NCI-H82 (cell line): Measurements from ENCODE around the gene STRN3.
"Not testable (repeated sequence)": the region's sequence is repeated elsewhere in the genome, so short reads cannot be mapped to it uniquely, and the experiment has no call there.

ENCODE experiments used
- DNase-seq: peaks from one replicate; lab custom pipeline; 2025; lab: John Stamatoyannopoulos, UW

STRN3 gene

DNA sequence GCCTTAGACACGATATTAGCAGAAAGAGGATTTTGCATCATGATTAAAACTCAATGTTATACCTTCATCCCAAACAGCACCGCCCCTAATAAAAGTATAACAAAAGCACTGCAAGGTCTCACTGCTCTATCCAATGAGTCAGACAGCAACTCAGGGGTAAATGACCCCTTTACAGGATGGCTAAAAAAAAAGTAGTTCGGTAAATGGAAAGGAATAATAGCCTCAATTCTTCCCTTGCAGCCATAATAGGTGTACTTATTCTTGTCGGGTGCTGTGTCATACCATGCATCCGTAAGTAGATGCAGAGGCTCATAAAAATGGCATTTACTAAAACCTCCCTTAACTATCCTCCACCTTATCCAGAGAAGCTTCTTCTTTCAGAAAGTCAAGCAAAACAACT is 54.6 kb downstream of the STRN3 start:
- DNase-seq = no peak

DNA sequence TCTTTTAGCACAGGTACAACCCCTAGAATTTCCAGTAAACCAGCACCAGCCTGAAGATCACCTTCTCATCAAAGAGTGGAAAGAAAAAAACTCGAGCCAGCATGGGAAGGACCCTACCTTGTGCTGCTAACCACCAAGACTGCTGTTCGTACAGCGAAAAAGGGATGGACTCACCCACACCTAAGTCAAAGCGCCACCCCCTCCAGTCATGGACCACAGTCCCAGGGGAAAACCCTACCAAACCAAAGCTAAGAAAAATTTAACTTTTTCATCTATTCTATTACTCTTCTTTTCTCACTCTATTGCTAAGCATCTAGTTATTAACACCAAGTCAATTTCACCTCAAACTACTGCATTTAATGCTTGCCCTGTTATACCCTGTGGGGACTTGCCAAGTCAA is 56.4 kb downstream of the STRN3 start:
- DNase-seq = not testable (repeated sequence)

DNA sequence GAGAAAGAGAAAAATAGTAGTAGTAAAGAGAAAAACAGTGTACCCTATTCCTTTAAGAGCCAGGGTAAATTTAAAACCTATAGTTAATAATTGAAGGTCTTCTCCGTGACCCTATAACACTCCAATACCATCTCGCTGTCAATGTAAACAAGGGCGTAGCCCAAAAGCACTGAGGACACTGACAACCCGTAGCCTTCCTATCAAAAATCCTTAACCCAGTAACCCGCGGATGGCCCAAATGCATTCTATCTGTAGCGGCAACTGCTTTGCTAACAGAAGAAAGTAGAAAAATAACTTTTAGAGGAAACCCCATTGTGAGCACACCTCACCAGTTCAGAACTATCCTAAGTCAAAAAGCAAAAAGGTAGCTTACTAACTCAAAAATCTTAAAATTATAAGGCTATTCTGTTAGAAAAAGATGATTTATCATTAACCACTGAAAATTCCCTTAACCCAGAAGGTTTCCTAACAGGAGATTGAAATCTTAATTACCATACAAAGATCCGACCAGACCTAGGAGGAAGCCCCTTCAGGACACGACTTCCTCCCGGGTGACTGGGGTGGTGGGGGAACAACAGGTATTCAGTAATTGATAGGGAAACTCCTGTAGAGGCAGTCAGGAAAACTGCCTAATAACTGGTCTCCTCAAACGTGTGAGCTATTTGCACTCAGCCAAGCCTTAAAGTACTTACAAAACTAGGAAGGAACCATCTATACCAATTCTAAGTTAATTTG is 58.6 kb downstream of the STRN3 start:
- not testable (repeated sequence) for DNase-seq

DNA sequence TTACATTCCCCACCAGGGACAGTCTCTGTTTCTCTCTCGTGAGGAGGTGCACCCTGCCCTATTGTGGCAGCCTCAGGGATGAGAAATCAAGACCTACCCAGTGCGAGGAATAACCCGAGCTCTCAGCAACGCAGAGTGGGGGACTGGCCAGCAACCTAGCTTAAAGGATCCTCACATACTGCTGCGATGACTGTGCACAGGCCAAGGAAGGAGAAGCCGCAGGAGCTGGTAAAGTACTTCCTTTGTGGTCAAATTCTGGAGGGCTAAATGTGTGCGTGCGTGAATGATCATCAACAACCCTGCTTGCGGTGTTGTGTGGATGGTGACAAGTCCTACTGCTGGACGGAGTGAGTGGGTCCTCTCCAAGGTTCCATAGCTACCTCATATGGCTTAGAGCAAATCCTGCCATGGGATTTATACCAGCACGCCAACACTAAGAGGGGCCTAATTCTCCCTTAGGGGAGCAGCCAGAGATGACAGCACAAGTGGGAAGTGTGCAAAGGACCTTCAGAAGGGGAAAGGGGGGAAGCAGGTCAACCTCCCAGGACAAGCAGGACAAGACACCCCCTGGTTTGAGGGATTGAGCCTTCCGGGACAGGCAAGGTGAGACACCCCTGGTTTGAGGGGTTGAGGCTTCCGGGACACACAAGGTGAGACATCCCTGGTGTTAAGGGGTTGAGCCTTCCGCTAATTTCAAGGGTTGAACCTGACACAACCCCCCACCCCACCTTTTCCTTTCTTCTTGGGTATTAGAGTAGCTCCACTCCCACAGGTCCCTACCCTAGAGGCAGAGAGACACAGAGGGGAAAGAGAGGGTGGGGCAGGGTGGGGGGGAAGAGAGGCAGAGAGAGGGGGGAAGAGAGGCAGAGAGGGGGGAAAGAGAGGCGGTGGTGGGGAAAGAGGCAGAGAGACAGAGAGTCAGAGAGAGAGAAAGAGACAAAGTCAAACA is 59.5 kb downstream of the STRN3 start:
- no peak for DNase-seq

DNA sequence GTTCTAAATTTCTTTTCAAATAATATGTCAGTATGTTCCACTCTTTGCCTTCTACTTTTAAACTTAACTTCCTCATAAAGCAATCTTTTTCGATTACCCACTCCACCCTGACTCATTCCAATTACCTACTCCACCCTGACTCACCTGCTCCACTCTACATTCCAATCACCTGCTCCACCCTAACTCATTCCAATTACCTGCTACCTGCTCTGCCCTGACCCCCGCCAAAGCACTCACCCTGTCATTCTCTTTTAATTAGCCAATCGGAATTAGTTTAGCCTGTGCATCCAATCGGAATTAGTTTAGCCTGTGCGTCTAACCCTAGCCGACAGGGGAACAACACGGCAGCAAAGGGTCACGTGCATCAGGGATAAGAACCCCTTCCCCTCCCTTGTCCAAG is 60.3 kb downstream of the STRN3 start:
- not testable (repeated sequence) for DNase-seq

DNA sequence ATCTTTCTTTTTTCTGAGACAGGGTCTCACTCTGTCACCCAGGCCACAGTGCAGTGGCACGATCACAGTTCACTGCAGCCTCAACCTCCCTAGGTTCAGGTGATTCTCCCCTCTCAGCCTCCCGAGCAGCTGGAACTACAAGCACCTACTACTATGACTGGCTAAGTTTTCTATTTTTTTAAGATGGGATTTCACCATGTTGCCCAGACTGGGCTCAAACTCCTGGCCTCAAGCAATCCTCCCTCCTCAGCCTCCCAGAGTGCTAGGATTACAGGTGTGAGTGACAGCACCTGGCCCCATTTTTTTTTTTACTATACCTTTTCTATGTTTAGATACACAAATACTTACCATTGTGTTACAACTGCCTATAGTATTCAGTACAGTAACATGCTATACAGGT is 63.6 kb downstream of the STRN3 start:
- not testable (repeated sequence) for DNase-seq

DNA sequence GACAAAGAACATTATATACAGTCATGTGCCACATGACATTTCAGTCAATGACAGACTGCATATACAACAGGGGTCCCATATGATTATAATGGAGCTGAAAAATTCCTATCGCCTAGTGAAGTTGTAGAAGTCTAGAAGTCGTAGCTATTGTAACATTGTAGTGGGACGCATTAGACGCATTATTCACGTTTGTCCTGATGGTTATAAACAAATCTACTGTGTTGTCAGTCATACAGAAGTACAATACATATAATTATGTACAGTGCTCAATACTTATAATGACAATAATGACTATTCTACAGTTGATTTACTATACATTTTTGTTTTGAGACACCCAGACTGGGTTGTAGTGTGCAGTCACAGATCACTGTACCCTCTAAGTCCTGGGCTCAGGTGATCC is 64.8 kb downstream of the STRN3 start:
- DNase-seq = no peak

DNA sequence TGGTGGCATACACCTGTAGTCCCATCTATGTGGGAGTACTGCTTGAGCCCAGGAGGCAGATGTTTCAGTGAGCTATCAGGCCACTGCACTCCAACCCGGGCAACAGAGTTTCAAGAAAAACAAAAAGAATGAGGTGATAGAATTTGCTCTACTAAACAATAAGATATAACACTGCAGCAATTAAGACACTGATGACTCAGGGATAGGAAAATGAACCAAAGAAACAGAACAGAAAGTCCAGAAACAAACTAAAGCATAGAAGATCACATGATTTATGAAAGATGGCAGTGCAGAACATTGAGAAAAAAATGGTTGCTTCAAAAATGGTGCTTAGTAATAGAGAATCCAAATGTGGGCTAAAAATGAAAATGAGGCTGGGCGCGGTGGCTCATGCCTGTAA is 66.0 kb downstream of the STRN3 start:
- no peak for DNase-seq

DNA sequence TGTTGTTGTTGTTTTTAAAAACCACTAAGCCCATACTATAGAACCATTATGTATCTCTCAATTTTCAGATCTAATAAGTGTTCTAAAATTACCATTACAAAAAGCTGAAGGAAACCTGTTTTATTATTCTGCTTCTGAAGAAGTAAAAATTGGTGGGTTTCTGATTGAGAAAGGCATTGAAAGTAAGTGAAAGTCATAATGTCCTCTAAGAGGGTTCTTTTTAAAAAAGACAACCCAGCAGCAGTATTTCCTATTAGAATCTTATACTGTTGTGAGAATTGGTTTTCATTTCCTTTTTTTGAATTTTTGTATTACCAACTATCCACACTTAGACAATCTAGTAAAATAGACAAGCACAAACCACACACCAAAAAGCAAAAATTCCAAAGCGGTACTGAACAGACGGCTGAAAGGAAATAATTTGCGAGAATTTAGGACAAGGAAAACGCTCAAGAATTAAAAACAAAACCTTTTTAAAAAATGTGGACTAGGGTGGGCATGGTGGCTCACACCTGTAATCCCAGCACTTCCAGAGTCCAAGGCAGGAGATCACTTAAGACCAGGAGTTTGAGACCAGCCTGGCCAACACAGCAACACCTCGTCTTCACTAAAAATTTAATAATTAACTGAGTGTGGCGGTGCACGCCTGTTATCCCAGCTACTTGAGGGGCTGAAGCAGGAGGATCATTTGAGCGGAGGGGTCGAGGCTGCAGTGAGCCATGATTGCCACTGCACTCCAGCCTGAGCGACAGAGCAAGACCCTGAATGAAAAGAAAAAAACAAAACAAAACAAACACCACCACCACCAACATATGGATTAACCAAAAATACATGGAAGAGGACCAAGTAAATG is 67.4 kb downstream of the STRN3 start:
- no peak for DNase-seq

DNA sequence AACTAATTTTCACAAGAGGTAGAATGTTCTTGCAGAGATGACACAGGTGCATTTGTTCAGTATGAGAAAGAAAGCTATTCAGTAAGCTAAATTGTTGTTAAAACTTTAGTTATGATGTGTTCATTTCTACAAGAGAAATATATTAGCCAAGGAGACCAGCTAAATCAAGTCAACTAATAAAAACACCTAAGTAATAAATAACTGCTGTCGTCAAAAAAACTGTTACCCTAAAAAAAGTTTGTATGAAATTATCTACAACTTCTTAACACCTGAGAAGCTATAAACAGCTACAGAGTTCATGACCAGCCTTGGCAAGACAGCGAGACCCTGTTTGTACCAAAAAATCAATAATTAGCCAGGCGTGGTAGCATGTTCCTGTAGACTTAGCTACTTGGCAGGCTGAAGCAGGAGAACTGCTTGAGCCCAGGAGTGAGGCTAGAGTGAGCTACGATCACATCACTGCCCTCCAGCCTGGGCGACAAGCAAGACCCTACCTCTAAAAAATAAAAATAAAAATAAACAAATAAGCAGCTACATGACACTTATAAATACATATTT is 68.3 kb downstream of the STRN3 start:
- no peak for DNase-seq

DNA sequence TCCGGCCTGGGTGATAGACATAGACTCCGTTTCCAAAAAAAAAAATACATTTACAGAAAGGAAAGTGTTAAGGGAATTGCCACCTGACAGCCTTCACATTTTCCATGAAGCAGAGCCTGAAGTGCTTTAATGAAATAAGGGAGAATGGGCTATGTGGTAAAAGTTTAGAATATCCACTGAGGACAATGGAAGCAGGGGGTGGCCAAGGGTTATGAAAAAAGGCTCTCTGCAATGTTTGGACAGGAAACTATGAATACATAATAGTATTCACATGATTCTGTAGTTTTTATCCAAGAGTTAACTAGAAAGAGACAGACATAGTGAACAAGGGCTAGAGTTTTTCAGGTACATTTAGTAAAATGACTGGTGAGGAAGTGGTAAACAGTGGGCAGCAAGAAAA is 76.5 kb downstream of the STRN3 start:
- DNase-seq = no peak

DNA sequence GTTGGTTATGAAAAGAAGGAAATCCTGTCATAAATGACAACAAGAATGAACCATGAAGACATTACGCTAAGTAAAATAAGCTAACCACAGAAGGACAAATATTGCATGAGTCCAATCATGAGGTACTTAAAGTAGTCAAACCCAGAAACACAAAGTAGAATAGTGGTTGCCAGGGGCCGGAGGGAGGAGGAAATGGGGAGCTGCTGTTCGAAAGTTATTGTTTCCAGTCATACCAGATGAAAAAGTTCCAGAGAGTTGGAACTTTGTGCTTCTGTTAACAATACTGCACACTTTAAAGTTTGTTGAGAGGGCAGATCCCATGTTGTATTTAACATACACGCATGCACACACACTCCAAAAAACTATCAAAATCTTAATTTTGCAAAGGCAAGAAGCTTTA is 82.5 kb downstream of the STRN3 start:
- no peak for DNase-seq

DNA sequence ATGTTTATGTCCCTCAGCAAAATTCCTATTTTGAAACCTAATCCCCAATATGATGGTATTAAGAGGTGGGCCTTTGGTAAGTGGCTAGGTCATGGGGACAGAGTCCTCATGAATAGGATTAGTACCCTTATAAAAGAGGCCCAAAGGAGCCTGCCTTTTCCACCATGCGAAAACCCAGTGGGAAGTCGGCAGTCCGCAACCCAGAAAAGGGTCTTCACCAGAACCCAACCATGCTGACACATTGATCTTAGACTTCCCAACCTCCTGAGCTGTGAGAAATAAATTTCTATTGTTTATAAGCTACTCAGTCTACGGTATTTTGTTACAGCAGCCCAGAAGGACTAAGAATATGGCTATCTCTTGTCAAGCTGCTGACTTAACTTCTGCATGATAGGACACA is 85.3 kb downstream of the STRN3 start:
- DNase-seq = no peak

DNA sequence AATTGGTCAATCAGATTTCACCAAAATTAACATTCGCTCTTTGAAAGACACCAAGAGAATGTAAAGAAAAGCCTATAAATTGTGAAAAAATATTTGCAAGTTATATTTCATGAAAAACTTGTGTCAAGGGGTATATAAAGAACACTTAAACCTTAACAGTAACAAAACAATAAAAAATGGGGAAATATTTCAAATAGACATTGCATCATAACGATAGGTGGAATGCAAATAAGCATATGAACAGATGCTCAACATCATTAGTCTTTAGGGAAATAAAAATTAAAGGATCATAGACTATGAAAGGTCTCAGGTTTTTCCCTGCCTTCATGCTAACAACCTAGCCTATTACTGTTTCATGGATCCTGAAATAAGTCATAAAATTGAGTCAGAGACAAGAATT is 87.6 kb downstream of the STRN3 start:
- DNase-seq = no peak

DNA sequence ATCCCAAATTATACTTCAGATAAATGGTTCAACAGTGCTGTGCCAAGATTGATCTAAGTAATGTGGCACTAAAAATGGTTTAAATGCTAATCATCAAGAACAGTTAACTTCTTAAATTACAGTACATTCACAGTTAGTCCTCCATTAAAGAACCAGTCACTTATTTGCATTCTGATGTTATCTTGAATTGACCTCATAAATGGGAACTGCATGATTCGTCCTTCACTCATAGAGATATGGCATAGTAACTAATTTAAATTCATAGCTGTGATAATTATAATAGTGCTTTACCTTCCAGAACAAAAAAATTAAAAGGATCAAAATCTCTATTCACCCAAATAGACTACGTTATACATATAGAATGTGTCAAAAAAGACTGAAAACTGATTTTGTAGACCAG is 90.7 kb downstream of the STRN3 start:
- no peak for DNase-seq

DNA sequence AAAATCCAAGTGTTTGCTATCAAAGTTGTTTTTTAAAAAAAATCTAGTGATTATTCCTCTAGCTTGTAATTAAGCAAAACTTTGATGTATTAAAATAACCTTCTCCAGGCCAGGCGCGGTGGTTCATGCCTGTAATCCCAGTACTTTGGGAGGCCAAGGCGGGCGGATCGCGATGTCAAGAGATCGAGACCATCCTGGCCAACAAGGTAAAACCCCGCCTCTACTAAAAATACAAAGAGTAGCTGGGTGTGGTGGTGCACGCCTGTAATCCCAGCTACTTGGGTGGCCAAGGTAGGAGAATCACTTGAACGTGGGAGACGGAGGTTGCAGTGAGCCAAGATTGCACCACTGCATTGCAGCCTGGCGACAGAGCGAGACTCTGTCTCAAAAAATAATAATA is 92.2 kb downstream of the STRN3 start:
- DNase-seq = not testable (repeated sequence)

DNA sequence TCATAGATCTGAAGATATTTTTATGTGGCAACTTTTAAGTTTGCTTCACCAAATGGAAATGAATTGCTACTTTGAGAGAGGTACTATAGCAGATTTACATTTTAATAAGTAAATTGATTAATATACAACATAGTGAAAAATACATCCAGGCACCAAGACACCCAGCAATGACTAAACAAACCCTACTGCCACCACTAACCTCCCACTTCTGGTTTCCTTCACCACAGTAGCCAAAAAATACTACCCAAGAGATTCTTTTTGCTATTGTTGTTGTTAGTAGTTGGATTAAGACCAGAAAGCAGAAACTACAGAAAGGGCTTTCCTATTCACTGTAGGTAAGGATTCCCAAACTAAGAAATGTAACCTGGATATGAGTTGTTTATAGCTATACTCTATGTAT is 97.7 kb downstream of the STRN3 start:
- no peak for DNase-seq

DNA sequence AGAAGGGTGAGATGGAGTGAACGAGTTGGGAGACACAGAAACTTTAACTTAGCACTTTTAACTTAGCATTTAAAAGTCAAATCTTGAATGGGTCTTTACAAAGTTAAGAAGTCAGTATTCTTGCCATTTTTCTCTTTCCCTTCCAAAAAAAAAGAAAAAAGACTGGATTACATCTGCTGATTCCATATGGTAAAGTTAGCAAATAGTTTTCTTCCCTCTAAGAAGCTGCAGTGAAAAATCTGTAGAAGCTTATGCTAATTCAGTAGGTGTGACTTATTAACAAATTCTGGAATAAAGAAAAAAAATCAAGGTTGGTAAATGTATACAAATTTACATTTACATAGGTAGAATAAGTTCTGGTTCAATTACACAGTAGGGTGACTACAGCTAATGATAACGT is 100.9 kb downstream of the STRN3 start:
- no peak for DNase-seq

DNA sequence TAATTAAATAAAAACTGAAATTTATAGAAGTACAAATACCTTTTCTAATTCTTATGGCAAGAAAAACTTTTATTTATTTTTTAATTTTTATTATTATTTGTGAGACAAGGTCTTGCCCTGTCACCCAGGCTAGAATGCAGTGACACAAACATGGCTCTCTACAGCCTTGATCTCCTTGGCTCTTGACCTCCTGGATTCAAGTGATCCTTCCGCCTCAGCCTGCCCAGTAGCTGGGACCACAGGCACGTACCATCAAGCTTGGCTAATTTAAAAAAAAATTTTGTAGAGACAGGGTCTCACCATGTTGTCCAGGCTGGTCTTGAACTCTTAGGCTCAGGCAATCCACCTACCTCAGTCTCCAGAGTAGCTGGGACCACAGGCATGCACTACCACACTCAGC is 104.4 kb downstream of the STRN3 start:
- DNase-seq = no peak

DNA sequence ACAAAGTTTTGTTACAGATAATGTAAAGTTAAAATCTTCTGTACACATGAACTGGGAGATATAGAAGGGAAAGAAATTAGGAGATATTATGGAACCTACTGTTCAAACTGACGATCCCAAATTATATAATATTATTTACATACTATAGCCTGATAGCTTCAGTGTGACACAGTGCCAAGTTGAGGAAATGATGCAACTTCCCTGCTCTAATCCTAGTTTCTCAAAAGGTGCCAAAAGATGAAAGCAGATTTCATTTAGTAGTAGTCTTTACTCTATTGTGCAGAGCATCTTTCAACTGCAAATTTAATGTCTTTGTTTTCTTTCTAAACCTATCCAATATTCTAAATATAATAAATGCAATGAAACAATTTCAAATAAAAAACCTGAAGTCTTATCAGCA is 104.9 kb downstream of the STRN3 start:
- no peak for DNase-seq

DNA sequence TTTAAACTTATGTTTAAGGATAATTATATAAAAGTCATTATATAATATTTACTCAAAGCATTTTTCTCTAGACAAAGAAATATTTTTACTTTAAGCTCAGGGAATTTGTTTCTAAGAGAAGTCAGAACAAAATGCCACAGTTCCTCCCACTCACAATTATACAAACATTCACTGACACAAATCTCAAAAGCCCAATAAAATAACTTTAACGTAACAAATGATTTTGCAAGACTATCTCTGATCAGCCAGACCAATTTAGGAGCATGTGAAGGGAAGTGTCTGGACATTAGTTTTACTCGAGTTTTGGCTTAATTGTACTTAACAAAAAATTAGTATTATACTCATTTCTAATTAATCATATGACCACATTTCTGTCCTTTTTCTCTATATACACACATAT is 110.6 kb downstream of the STRN3 start:
- no peak for DNase-seq

DNA sequence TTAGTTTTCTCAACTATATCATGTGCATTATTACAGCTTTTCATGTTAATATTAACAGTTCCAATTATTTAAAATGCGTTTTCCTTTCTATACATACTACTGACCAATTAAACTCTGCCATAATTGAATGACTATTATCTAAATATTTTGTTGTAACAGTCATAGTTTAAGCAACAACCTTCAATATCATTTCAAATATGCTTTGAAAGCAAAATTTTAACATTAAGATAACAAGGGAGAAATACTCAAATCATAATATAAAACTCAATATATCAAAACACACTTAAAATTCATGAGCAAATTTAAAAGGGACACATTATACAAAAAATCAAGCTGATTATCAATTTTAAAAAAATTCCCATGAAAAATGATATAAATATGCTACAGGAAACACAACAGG is 111.4 kb downstream of the STRN3 start:
- DNase-seq = no peak
